GM18498 (cell line): Measurements from ENCODE around the gene LPCAT1.

Experiments
- ATAC-seq: cut with Tn5 transposase; IDR thresholded peaks from one replicate; pipeline ENCODE4 v1.9.1; 2021; ENCODE audit warnings: mild to moderate bottlenecking, moderate library complexity; ENCODE audit not compliant: unreplicated experiment

The LPCAT1 gene

GRCh38 chr5:1446602-1447343 is 77.0 kb downstream of the LPCAT1 start:
- no peak for ATAC-seq

DNA sequence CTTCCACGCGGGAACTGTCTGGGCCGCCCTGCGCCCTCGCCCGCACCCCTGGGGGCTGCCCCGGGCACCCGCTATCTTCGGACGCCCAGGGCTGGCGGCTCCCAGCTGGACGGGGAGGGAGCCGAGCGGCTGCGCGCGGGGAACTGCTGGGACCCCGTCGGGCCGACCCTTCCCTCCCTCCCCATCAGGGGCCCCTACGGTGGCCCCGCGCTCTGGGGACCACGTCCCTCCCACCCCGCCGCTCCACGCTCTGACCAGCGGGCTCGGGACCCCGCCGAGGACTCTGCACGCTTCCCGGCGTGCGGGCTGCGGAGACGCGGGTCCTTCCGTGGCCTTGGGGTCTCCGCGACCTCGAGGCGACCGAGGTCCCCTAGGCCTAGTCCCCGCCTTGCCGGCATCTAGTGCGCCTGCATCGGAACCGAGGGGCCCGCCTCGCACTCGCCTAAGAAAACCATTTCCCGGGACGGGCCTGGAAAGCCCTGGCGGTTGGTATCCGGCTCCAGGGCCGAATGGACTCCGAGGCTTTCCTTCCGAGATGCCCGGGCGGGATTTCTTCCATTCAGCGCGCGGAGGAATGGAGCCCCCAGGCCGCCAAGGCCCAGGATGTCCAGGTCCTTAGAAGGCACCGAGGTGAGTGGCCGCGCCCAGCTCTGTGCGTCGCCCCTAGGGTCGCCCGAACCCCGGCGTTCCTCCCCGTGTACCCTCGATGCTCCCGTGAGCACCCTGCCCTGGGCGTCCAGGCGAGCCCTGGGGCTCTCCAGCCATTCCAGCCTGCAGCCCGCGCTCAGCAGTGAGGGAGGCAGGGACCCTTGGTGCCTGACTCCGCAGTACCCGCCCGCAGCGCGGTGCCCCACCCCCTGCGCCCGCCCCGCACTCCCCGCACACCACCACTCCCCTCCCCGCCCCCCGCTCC is 77.8 kb downstream of the LPCAT1 start:
- no peak for ATAC-seq

GRCh38 chr5:1445313-1445688 is 78.5 kb downstream of the LPCAT1 start, which contains the start of gene SLC6A3:
SLC6A3 (minus strand) TSS chr5:1445440; CDS start chr5:1443197, 2,243 bp downstream.
- ATAC-seq, result no peak

GRCh38 chr5:1444361-1445189 is 79.2 kb downstream of the LPCAT1 start:
- ATAC-seq, result no peak

DNA sequence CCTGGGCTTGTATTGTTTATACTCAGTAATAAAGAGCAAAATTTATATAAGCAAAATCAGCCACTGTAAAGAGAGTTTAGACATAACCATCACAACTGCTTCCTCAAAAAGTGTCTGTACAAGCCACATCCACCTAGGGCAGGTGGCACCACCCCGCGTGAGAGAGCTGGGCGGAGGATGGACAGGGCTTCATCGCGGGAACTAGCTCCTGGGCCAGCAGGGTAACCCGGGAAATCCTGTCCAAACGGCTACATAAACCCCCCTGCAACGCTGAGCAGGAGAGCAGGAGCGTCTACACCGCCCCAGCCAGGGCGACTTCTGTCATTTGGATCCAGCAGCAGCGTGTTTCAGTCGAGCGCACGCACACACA is 79.8 kb downstream of the LPCAT1 start:
- no peak for ATAC-seq

GRCh38 chr5:1443171-1443570 is 80.6 kb downstream of the LPCAT1 start:
- ATAC-seq, result no peak

DNA sequence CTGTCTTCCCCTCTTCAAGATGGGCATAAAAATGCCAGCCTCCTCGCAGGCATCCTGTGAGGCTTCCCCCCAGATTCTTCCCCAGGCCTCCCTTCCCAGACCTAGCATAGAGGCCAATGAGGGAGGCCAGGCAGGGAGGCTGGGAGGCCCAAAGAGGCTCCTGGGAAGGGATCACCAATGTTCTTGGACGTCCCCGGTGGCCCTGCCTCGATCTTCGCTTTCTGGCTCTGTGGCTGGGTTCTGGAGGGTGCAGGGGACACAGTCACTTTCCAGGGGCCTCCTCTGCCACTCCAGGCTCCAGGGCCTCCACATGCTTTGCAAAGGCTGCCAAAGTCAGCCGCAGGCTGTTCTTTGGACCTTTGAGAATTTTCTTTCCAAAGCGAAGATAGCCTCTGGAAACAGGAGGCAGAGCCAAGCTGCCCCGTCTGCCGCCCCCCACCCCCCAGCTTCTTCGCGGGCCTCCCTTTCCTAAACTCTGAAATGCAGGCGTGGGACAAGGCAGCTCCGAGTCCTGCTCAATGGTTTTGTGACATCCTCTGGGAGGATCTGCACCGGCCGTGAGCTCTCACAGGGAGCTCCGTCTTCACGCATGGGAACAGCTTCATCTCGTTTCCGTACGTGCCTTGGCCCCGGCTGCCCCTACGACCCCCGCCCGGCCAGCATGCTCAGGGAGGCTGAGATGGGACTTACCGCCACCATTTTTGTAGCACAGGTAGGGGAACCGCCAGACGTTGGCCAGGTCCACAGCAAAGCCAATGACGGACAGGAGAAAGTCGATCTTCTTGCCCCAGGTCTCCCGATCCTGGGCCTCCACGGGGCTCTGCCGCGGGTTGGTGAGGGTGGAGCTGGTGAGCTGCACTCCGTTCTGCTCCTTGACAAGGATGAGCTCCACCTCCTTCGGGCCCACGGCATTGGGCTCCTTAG is 81.3 kb downstream of the LPCAT1 start:
- no peak for ATAC-seq

DNA sequence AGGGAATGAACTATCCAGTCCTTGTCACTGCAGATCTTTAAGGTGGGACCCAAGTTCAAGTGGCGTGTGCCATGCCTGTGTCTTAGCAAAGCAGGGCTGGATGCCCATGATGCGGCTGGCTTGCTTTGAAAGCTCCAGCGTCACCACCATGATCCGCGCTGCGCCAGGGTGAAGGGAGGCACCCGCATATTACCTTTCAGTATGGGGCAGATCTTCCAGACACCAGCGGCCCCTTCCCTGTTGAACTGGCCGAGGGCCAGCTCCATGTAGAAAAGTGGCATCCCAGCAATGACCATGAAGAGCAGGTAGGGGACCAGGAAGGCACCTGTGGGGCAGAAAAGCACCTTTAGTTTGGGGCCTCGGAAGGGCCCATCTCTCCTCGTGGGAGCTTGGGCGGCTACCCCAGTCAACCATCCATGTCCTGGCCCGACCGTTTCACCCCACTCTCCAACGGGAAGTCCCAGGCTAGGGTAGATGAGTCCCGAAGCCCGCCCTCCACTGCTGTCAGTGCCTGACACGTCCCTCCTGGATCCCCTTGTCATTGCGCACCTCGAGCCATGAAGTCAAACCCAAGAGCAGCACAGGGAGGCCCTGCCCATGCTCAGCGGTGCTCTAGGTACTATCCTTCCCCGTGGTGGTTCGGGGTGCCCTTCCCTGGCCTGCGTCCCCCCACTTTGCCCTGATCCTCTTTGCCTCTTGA is 82.4 kb downstream of the LPCAT1 start:
- no peak for ATAC-seq

- no peak for ATAC-seq
Observed at GRCh38 chr5:1440098-1440493, 83.7 kb downstream of the LPCAT1 start.

- no peak for ATAC-seq
Observed at GRCh38 chr5:1439388-1440097, 84.2 kb downstream of the LPCAT1 start.

- ATAC-seq, result no peak
Observed at GRCh38 chr5:1438871-1439270, 84.9 kb downstream of the LPCAT1 start.

- ATAC-seq, result no peak
Observed at GRCh38 chr5:1437876-1438559, 85.7 kb downstream of the LPCAT1 start.

- no peak for ATAC-seq
Observed at GRCh38 chr5:1437226-1437829, 86.4 kb downstream of the LPCAT1 start.

DNA sequence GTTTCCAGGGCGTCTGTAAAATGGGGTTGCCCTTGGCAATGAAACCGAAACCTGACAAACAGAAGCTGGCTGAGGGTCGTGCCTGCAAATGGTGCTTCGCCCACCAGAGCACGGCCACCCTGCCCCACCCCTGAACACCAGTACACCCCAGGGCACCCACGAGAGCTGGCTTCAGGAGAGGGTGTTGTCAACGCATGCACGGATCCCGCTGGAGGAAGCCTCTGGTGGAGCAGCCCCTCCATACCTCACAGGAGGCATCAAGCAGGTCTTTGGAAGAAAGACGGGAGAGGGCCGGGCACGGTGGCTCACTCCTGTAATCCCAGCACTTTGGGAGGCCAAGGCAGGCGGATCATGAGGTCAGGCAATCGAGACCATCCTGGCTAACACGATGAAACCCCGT is 87.1 kb downstream of the LPCAT1 start:
- ATAC-seq, result no peak

DNA sequence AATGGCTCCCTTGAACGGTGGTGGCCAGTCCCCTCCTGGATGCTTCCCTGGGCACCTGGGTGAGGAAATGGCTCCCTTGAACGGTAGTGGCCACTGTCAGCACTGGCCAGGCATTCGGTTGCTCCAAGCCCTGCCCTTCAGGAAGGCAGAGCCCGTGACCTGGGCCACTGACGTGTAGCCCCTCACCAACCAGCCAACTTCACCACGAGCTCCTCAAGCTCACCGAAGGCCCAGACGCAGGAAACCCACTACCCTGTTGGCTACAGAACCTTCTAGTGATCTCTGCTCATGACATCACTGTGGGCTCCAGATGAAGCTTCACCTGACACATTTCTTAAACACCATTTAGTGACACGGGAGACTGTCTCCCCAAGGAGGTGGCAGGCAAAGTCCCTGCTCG is 87.7 kb downstream of the LPCAT1 start:
- no peak for ATAC-seq

- ATAC-seq, result no peak
Observed at GRCh38 chr5:1435369-1435768, 88.4 kb downstream of the LPCAT1 start.

GRCh38 chr5:1432296-1432695 is 91.5 kb downstream of the LPCAT1 start:
- ATAC-seq, result no peak

- ATAC-seq, result no peak
Observed at GRCh38 chr5:1431896-1432295, 91.9 kb downstream of the LPCAT1 start.
